ENCODE measurements around the gene BAG1.

The BAG1 gene

DNA sequence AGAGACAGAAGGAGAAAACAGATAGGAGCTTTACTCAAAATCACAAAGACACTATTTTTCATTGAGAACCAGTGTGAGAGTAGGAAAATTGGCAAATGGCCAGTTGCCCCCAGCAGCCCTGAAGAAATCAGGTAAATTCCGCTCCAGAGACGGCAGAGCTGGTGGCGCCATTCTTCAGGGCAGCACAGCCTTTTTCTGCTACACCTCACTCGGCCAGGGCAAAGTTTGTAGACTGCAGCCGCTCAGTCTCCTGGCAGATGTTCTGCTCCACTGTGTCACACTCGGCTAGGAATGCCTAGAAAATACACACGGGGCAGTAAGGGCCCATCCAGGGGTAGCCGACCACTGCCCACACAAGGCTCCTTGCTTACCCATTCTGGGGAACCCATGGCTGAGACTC lies 9.5 kb downstream of the BAG1 start:
- H3K27ac ChIP-seq (ENCODE audit: low read length), result no peak overlapping the region
- no peak overlapping the region for H3K9ac ChIP-seq (ENCODE audit: low read length)
- H3K36me3 ChIP-seq (ENCODE audit: control insufficient read depth, low read depth, low read length), result peaks cover 68% of the 10 kb centered on the region
- H3K9me3 ChIP-seq (ENCODE audit: control insufficient read depth, low read depth, low read length), result no peaks in the 10 kb centered on the region
- no peaks in the 10 kb centered on the region for H3K27me3 ChIP-seq (ENCODE audit: control insufficient read depth, insufficient read depth, low read length)
- no peak overlapping the region for H3K4me3 ChIP-seq (ENCODE audit: low read length)
- no peaks in the 10 kb centered on the region for H3K4me1 ChIP-seq (ENCODE audit: control insufficient read depth, low read depth, low read length)

DNA sequence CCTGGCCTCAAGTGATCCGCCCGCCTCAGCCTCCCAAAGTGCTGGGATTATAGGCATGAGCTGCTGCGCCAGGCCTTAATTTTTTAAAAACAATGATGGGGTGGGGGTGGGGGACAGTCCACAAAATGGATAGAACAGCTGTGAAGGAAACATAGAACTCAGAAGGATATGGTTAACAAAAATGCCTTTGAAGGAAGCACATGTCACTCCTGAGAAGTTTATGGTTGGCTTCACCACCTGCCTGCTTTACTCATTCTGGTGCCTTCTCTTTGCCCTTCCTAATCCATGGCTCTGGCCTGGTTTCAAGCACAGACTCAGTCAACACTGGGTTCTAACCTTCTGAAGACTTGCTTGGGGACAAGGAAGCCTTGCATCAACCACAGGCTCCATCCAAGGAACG lies 10.3 kb downstream of the BAG1 start:
- no peaks in the 10 kb centered on the region for H3K4me1 ChIP-seq (ENCODE audit: control insufficient read depth, low read depth, low read length)
- H3K4me3 ChIP-seq (ENCODE audit: low read length), result no peak overlapping the region
- H3K9me3 ChIP-seq (ENCODE audit: control insufficient read depth, low read depth, low read length), result no peaks in the 10 kb centered on the region
- H3K27ac ChIP-seq (ENCODE audit: low read length), result no peak overlapping the region
- H3K27me3 ChIP-seq (ENCODE audit: control insufficient read depth, insufficient read depth, low read length), result no peaks in the 10 kb centered on the region
- H3K36me3 ChIP-seq (ENCODE audit: control insufficient read depth, low read depth, low read length), result peaks cover 60% of the 10 kb centered on the region
- no peak overlapping the region for H3K9ac ChIP-seq (ENCODE audit: low read length)

DNA sequence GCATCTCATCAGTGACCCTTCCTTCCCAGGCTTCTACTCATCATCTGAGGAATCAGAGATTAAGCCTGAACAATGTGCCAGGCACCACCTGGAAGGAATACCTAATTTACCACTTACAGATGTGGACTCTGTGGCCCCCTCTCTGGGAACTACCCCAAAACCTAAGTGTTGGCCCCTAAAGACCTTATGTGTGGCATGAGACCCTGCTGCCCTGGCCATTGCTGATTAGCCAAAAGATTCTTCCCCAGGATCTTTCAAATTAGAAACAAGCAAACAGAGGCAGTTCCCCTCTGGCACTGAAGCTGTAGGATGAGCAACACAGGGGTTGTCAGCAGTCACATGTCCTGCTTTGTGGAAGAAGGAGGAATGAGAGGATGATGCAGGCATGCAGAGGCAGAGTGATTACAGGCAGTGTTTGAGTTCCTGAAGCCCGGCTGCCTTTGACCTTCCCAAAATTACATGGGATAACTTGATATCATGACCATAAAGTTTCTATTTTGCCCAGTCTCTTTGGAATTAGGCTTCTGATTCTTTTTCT lies 14.0 kb downstream of the BAG1 start:
- H3K27me3 ChIP-seq (ENCODE audit: control insufficient read depth, insufficient read depth, low read length), result no peaks in the 10 kb centered on the region
- H3K9me3 ChIP-seq (ENCODE audit: control insufficient read depth, low read depth, low read length), result no peaks in the 10 kb centered on the region
- no peak overlapping the region for H3K4me3 ChIP-seq (ENCODE audit: low read length)
- H3K36me3 ChIP-seq (ENCODE audit: control insufficient read depth, low read depth, low read length), result peaks cover 27% of the 10 kb centered on the region
- H3K27ac ChIP-seq (ENCODE audit: low read length), result no peak overlapping the region
- no peak overlapping the region for H3K9ac ChIP-seq (ENCODE audit: low read length)
- no peaks in the 10 kb centered on the region for H3K4me1 ChIP-seq (ENCODE audit: control insufficient read depth, low read depth, low read length)

DNA sequence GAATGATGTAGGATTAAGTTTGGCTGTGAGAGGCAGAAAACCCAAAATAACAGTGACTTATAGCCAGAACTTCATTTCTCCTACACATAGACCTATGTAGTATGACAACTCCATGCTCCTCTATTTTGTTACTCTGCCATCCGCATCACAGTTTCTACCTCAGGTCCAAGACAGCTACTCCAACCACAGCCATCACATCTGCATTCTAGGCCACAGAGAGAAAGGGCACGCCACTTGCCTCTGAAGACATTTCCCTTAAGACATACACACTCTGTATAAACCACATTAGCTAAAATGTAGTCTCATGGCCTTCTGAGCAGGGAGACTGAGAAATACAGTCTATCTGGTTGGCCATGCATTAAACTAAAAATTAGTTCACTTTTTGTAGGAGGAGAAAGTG lies 14.5 kb downstream of the BAG1 start:
- Histone ChIP-seq H3K4me3 (ENCODE audit: low read length) (no peak overlapping the region), H3K9ac (ENCODE audit: low read length) (no peak overlapping the region), H3K27ac (ENCODE audit: low read length) (no peak overlapping the region), H3K27me3 (ENCODE audit: control insufficient read depth, insufficient read depth, low read length) (no peaks in the 10 kb centered on the region), H3K36me3 (ENCODE audit: control insufficient read depth, low read depth, low read length) (peaks cover 22% of the 10 kb centered on the region), H3K9me3 (ENCODE audit: control insufficient read depth, low read depth, low read length) (no peaks in the 10 kb centered on the region), H3K4me1 (ENCODE audit: control insufficient read depth, low read depth, low read length) (no peaks in the 10 kb centered on the region)

DNA sequence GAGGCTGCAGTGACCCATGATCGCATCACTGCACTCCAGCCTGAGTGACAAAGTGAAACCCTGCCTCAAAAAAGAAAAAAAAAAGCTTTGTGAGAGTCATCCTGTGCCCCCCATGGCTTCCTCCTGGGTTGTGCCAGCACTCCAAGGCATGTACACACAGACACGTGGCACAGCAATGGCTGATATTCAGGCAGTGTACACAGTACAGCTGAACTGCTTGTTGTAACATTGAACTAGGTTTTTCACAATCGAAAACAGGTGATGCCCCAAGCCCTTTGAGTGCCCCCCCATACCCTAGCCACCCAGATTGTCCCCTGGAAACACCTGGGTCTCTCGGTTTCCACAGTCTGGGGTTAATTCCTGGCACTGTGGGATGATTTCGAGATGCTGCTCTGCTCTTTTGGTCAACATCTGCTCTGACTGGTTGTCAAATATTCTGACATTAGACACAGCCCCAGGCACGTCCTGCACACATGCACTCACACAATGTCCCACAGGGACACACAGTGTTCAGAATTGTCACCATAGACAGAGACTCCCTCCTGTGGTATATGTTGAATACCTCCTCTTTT lies 15.3 kb downstream of the BAG1 start:
- Histone ChIP-seq H3K4me3 (ENCODE audit: low read length) (no peak overlapping the region), H3K9me3 (ENCODE audit: control insufficient read depth, low read depth, low read length) (no peaks in the 10 kb centered on the region), H3K9ac (ENCODE audit: low read length) (no peak overlapping the region), H3K27ac (ENCODE audit: low read length) (no peak overlapping the region), H3K27me3 (ENCODE audit: control insufficient read depth, insufficient read depth, low read length) (no peaks in the 10 kb centered on the region), H3K4me1 (ENCODE audit: control insufficient read depth, low read depth, low read length) (no peaks in the 10 kb centered on the region), H3K36me3 (ENCODE audit: control insufficient read depth, low read depth, low read length) (peaks cover 14% of the 10 kb centered on the region)

DNA sequence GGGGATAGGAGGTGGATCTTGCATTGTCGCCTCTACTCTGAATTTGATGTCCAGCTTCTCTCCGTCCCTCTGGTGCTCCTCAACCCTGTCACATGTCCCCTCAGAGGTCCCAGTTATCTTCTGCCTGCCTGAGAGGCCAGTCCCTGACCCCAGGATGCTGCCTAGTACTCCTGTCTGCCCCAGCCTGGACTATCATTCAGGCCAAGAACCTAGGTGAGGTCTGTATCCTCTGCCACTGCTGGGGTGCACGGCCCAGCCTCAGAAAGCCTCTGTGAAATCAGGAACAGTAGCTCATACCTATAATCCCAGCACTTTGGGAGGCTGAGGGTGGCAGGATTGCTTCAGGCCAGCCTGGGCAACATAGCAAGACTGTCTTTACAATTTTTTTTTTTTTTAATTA lies 15.9 kb downstream of the BAG1 start:
- Histone ChIP-seq H3K27me3 (ENCODE audit: control insufficient read depth, insufficient read depth, low read length) (no peaks in the 10 kb centered on the region), H3K9me3 (ENCODE audit: control insufficient read depth, low read depth, low read length) (no peaks in the 10 kb centered on the region), H3K4me1 (ENCODE audit: control insufficient read depth, low read depth, low read length) (no peaks in the 10 kb centered on the region), H3K9ac (ENCODE audit: low read length) (no peak overlapping the region), H3K4me3 (ENCODE audit: low read length) (no peak overlapping the region), H3K27ac (ENCODE audit: low read length) (no peak overlapping the region), H3K36me3 (ENCODE audit: control insufficient read depth, low read depth, low read length) (peaks cover 12% of the 10 kb centered on the region)

DNA sequence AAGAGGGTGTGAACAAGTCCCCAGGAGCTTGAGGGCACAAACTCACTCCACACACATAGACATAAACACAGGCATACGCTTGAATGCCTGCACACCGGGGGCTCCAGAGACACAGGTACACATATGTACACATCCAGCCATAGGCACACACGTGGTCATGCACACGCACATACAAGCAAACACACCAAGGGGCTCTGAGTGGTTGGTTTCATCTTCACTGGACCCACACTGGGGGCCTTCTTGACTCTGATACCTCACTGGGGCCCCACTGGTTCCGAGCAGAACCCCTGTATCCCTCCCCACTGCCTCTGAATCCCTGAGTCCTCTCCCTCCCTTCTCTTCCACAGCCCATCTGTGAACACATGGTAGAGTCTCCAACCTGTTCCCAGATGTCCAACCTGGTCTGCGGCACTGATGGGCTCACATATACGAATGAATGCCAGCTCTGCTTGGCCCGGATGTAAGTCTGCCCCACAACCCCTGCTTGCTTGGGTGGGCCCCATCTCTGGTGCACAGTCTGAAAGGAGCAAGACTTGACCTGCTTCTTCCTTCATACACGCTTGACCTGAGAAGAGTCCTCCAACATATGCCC lies 18.1 kb downstream of the BAG1 start:
- Histone ChIP-seq H3K36me3 (ENCODE audit: control insufficient read depth, low read depth, low read length) (no peaks in the 10 kb centered on the region), H3K9me3 (ENCODE audit: control insufficient read depth, low read depth, low read length) (no peaks in the 10 kb centered on the region), H3K9ac (ENCODE audit: low read length) (no peak overlapping the region), H3K4me3 (ENCODE audit: low read length) (no peak overlapping the region), H3K4me1 (ENCODE audit: control insufficient read depth, low read depth, low read length) (no peaks in the 10 kb centered on the region), H3K27me3 (ENCODE audit: control insufficient read depth, insufficient read depth, low read length) (no peaks in the 10 kb centered on the region), H3K27ac (ENCODE audit: low read length) (no peak overlapping the region)

DNA sequence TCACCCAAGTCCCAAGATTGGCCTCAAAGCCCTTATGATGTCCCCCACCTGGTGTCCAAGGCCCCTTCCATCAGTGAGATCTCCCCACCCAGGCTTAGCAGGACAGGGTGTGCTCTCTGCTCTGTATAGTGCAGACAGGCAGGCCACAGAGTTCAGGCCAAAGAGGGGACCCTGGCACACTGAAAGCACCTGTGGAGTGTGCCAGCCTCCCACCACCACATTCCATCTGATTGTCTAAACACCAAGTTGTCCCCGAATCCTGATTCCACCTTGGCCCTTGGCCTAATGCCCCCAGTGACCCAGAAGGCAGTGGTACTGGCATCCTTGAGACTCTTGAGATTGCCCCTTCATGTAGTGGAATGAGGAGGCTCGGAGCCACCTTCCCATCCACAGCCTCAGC lies 19.2 kb downstream of the BAG1 start:
- no peak overlapping the region for H3K9ac ChIP-seq (ENCODE audit: low read length)
- no peaks in the 10 kb centered on the region for H3K27me3 ChIP-seq (ENCODE audit: control insufficient read depth, insufficient read depth, low read length)
- H3K4me1 ChIP-seq (ENCODE audit: control insufficient read depth, low read depth, low read length), result no peaks in the 10 kb centered on the region
- H3K4me3 ChIP-seq (ENCODE audit: low read length), result no peak overlapping the region
- H3K27ac ChIP-seq (ENCODE audit: low read length), result no peak overlapping the region
- no peaks in the 10 kb centered on the region for H3K9me3 ChIP-seq (ENCODE audit: control insufficient read depth, low read depth, low read length)
- H3K36me3 ChIP-seq (ENCODE audit: control insufficient read depth, low read depth, low read length), result no peaks in the 10 kb centered on the region

DNA sequence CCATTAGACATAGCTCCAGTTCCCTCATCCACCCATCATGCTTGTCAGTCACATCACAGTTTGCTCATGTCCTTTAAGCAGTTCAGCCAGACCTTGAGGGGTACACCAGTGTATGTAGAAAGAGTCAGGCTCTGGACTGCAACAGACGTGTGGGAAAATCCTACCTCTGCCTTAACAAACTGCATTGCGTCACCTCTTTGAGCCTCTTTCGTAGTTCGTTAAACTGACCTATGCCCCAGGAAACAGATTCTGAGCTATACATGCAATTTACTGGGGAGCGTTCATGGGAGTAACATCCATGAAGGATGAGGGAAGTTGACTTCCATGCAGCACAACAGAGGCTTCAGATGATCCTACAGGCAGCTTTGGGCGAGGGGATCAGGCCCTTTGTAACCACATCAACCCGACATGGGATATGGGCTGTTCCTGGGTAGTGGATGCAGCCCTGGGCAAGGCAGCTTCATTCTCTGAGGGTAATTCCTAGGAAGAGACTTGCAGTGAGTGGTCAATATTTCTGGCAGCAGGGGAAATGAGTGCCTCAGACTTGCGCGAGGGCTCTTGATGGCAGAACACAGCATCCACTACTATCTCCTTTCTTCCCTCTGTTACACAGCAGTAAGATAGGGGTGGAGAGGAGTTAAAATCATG lies 20.2 kb downstream of the BAG1 start:
- H3K36me3 ChIP-seq (ENCODE audit: control insufficient read depth, low read depth, low read length), result no peaks in the 10 kb centered on the region
- no peaks in the 10 kb centered on the region for H3K9me3 ChIP-seq (ENCODE audit: control insufficient read depth, low read depth, low read length)
- no peaks in the 10 kb centered on the region for H3K4me1 ChIP-seq (ENCODE audit: control insufficient read depth, low read depth, low read length)

DNA sequence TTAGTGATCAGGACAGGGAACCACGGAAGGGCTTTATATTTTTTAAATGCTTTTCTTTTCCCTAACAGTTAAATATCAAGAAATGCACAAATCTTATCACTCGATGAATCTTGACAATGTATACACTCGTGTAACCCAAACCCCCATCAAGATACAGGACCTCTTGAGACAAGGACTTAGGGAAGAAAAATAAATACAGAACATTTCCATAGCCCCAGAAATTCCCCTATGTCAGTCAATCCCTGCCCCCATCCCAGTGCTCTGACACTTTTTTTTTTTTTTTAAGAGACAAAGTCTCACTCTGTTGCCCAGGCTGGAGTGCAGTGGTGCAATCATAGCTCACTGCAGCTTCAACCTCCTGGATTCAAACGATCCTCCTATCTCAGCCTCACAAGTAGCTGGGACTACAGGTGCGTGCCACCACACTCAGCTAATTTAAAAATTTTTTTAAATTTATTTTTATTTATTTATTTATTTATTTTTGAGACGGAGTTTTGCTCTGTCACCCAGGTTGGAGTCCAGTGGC lies 21.8 kb downstream of the BAG1 start:
- H3K9me3 ChIP-seq (ENCODE audit: control insufficient read depth, low read depth, low read length), result no peaks in the 10 kb centered on the region
- no peak overlapping the region for H3K9ac ChIP-seq (ENCODE audit: low read length)
- H3K27me3 ChIP-seq (ENCODE audit: control insufficient read depth, insufficient read depth, low read length), result no peaks in the 10 kb centered on the region
- no peaks in the 10 kb centered on the region for H3K36me3 ChIP-seq (ENCODE audit: control insufficient read depth, low read depth, low read length)
- no peak overlapping the region for H3K27ac ChIP-seq (ENCODE audit: low read length)
- no peak overlapping the region for H3K4me3 ChIP-seq (ENCODE audit: low read length)
- H3K4me1 ChIP-seq (ENCODE audit: control insufficient read depth, low read depth, low read length), result no peaks in the 10 kb centered on the region

More for the DNA sequence above, 20.2 kb downstream of the BAG1 start:
- H3K27me3 ChIP-seq (ENCODE audit: control insufficient read depth, insufficient read depth, low read length), result no peaks in the 10 kb centered on the region
- no peak overlapping the region for H3K27ac ChIP-seq (ENCODE audit: low read length)
- H3K4me3 ChIP-seq (ENCODE audit: low read length), result no peak overlapping the region
- H3K9ac ChIP-seq (ENCODE audit: low read length), result no peak overlapping the region

DNA sequence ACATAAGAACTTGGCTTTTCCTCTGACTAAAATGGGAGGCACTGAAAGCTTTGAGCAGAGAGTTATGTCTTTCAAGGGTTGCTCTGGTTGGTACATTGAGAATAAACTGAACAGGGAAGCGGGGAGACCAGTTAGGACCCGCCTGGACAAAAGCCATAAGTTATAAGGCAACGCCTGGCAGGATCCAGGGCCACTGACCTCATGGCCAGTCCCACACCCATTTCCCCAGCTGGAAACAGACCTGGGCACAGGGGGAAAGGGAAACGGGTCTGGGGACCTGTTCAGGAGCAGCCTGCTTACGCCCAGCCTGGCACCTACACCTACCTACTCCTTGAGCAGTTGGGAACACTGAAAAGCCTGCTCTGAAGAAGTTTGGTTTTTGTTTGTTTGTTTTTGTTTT lies 23.2 kb downstream of the BAG1 start:
- Histone ChIP-seq H3K27ac (ENCODE audit: low read length) (no peak overlapping the region), H3K36me3 (ENCODE audit: control insufficient read depth, low read depth, low read length) (no peaks in the 10 kb centered on the region), H3K9ac (ENCODE audit: low read length) (no peak overlapping the region), H3K9me3 (ENCODE audit: control insufficient read depth, low read depth, low read length) (no peaks in the 10 kb centered on the region), H3K4me1 (ENCODE audit: control insufficient read depth, low read depth, low read length) (no peaks in the 10 kb centered on the region), H3K4me3 (ENCODE audit: low read length) (no peak overlapping the region), H3K27me3 (ENCODE audit: control insufficient read depth, insufficient read depth, low read length) (no peaks in the 10 kb centered on the region)

DNA sequence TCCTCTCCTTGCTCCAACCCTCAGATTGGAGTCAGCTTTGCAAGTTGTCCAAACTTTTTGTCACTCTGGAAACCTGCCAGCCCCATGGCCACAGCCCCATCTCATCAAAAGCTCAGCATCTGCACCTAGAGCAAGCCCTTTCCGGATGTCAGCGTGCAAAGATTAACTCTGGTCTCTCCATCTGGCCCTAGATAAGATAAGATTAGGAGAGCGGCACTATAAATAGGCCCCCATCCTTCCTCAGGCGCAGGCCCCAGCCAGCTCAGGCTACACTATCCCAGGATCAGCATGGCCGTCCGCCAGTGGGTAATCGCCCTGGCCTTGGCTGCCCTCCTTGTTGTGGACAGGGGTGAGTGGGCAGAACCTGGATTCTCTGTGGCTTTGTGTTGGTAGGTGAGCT lies 24.6 kb downstream of the BAG1 start, which contains the start of gene SPINK4:
SPINK4 (plus strand) TSS at position 247 of the 400 bp plus-strand sequence; CDS start at position 289, 42 bp downstream.
- Histone ChIP-seq H3K36me3 (ENCODE audit: control insufficient read depth, low read depth, low read length) (no peaks in the 10 kb centered on the region), H3K9me3 (ENCODE audit: control insufficient read depth, low read depth, low read length) (no peaks in the 10 kb centered on the region), H3K27me3 (ENCODE audit: control insufficient read depth, insufficient read depth, low read length) (no peaks in the 10 kb centered on the region), H3K9ac (ENCODE audit: low read length) (no peak within 1 kb of the TSS), H3K27ac (ENCODE audit: low read length) (no peak within 1 kb of the TSS), H3K4me3 (ENCODE audit: low read length) (no peak within 1 kb of the TSS), H3K4me1 (ENCODE audit: control insufficient read depth, low read depth, low read length) (no peaks in the 10 kb centered on the region)

Measured in iPS-18a (cell line).